Islet of Langerhans (tissue), 1 donor: ENCODE measurements around the gene DHX8.

ENCODE experiments used
- FAIRE-seq: peaks from one replicate; lab custom pipeline; 2011; peaks lifted over from hg19 to GRCh38; lab: Jason Lieb, UNC

The DHX8 gene

GRCh38 chr17:43548689-43549379 lies 65.1 kb downstream of the DHX8 start:
- no peak for FAIRE-seq

DNA sequence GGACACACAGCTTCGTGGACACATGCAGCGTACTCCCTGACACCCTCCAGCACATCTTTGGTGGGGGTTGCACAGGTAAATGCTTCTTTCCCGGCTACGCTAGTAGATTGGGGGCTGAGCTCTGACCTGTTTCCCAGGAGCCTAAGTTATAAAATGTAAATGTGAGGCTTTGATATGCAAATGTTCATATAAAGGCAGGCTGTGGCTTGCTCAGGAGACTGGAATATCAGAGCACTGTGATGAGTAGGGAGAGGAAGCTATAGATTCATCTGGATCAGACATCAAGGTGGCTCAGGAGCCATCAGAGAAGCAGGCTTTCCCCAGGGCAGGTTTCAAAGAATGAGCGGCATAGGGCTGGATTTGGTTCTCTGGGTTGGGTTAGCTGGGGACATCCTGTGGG lies 65.7 kb downstream of the DHX8 start:
- no peak for FAIRE-seq

- FAIRE-seq, result no peak
Measured at GRCh38 chr17:43550754-43551153, 67.0 kb downstream of the DHX8 start.

DNA sequence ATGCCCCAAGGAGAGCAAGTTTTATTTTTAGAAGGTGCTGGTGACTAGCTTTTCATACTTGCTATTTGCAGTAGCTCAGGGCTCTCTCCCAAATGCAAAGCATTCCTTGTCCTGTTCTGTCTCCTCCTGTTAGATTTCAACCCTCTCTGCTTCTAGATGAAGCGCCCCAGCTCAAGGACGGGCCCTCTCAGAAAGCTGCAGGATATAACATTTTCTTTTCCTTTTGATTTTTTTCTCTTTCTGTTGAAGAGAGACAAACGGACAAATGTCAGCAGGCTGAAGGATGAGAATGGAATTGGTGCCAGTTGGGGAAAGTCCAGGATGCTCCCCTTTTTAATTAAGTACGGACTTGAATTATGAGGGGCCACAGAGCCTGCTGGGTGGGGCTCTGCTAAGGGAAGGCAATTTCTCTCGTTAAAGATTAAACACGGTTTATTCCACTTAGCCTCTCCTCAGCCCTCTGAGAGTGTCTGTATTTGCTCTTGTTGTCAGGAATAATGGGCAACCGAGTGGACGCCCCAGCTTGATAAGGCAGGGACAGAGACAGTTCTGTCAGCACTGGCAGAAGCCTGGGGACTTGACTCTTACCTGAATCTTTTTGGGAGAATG lies 68.6 kb downstream of the DHX8 start:
- FAIRE-seq, result no peak

DNA sequence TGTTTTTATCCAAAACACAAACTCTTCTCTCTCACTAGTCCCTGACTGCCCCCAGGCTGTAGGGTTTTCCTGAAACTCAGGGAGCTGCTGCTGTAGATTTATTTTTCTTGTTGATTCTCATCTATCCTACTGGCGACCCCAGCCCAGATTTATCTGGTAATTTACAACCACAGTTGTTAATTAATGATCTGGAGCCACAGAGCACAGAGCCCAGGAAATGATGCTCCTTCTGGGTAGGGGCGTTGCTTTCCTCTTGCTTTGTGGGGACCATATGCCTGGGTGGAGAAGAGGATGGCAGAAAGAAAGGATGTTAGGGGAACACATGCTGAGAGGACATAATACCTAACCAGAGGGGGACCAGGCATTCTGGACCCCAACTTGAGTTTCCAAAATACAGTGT lies 69.8 kb downstream of the DHX8 start:
- FAIRE-seq, result no peak

- FAIRE-seq, result no peak
Measured at GRCh38 chr17:43554857-43555256, 71.1 kb downstream of the DHX8 start.

DNA sequence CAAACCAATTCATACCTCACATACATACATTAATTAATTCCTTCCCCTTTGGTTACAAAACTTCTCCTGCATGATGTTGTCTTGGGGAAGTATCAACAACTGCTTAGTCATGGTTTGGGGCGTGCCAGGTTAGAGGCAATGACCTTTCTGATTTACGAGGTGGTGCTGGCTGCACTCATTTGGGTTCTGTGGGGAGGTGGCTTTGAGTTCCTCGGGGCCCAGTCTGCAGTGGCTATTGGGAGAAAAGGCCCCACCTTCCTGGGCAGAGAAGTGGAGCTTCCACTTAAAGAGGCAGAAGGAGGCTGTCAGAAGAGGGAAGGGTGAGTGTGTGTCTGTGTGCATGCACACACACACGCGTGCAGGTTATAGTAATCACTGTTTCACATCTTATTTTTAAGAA lies 72.5 kb downstream of the DHX8 start:
- FAIRE-seq, result no peak

GRCh38 chr17:43558805-43559160 lies 75.0 kb downstream of the DHX8 start:
- no peak for FAIRE-seq

- FAIRE-seq, result no peak
Measured at GRCh38 chr17:43559161-43559816, 75.5 kb downstream of the DHX8 start.

DNA sequence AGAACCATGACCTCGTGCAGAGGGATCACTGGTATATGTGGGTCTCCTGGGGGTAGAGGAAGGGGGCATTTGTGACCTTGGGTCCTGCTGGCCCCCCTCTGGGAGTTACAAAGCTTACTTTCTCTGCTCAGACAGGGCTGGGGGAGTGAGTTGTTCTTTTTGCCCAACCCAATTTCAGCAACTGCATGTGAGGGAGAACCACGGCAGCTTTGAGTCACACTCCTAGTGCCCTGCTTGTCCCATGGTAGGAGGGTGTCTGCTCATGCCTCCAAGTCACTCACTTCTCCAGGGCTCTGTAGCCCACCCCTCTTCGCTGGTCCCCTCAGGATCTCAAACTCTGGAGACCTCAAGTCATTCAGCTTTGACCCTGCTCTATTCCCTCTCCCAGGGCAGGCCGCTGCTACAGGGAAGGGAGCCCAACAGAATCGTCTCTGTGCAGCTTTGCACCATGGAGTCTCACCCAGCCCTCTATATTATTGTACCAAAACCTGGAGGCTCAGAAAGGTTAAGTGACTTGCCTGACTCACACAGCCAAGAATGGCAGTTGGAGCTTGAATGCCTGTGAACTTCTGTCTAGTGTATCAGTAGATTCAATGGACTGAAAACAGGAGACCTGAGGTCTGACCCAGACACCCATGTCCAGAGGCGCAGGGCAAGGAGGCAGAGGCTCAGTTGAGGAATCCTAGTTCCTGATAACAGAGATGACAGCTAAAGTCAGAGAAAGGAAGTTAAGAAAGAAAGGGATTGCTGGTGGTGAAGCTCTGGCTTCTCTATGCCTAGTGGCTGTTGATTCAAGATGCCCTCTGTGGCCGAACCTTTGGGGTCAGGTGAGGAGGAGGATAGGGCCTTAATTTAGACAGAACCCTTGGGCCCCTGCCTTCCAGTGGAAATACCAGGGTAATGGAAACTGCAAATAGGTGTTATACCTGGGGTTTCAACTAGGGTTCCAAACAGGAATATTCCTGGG lies 77.0 kb downstream of the DHX8 start:
- no peak for FAIRE-seq

DNA sequence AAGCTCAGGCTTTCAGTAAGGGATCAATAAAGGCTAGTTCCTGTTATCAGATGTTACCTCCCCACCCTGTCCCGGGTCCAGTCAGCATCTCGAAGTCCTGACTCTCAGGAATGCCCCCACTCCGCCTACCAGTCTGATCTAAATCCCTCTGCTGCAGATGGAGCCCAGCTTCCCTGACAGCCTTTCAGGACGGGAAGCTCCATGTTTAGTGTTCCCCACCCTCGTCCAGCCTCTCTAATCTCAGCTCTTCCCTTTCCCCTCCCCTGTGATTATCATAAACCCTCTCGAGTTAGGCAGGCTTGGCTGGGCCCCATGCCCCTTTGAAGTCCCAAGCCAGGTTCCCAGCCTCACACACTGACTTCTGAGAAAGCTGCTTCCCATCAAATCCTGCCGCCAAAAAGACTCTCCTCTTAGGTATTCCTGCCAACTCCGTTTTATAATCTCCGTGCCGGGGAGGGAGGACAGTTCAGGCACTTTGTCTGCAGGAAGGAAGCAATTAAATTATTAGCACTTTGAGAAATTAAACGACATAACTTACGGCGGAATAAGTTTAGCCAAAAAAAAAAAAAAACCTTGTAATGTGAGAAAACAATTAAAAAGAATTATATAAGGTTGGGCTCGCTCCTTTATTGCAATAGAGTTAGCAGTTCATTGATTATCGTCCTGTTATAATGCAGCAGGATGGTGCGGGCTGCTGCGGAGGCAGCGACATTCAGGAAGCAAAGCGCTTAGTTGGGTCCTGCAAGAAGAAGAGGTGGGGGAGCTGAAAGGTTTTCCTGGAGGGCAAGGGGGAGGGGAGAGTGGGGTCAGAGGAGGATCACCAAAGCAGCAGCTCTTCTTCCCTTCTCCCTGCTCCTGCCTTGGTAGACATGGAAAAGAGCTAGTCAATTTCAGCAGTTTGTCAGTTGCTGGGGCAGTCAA lies 79.2 kb downstream of the DHX8 start:
- no peak for FAIRE-seq

GRCh38 chr17:43563600-43564594 lies 80.1 kb downstream of the DHX8 start:
- no peak for FAIRE-seq

- no peak for FAIRE-seq
Measured at GRCh38 chr17:43568506-43569082, 84.8 kb downstream of the DHX8 start.

DNA sequence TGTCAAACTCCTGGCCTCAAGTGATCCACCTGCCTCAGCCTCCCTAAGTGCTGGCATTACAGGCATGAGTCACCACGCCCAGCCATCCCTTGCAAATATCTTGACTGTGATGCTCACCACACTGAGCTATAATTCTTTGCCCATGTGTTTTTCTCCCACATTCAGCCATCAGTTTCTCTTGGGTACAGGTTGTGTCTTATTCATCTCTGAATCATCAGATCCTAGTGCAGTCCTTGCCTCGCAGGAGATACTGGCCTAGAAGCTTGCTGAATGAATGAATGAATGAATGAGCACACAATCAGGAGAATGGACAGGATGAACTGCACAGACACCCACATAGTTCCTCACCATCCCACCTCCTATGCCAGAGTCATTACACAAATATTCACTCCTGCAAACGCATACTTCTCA lies 86.7 kb downstream of the DHX8 start:
- no peak for FAIRE-seq

- FAIRE-seq, result no peak
Measured at GRCh38 chr17:43572368-43572980, 88.7 kb downstream of the DHX8 start.

DNA sequence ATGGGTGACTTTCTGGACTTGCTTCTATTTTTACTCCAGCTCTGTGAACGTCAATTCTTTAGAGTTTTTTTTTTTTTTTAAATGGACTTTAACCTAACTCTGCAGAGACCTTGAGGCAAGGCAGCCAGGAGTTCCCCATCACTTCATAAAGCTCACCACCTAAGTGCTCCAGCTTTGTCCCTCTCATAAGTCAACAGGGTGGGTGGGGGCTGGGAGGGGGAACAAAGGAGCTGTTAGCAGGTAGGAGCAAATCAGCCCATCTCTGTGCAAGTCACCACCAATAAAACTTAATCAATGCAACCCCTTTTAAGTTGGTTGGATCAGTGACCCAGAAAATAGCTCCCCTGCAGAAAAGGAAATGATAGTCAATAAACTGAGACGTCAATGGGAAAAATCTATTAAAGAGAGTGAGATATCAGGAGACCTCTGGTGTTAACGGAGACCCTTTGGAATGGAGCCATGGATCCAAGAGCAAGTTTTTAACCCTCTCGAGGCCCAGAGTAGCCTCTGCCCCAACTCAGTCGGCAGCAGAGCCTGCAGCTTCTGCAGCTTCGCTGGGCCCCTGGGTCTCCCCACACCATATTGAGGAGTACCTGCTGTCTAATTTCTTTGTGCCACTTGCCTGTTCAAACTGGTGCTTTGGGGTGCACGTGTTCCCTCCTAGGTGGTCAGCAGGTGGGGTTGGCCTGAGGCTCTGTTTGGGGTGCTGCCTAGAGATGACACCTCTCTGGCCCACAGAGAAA lies 90.0 kb downstream of the DHX8 start:
- no peak for FAIRE-seq

DNA sequence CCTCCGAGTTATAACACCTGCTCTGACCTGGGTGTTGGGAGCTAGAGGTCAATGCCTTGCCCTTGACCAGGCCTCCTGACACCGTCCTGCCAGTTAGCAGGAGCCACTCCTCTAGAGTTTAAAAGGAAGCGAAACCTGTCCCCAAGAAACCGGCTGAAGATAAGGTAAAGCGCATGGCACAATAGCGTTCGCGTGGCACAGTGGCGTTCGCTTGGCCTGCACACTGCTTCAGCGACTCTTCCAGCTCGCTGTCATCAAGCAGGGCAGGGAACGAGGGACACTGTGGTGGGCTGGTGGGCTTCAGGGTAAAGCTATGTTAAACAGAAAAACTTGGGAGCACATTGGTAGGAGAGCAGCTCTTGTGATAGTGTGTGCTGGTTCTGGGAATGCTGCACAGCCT lies 90.6 kb downstream of the DHX8 start:
- no peak for FAIRE-seq

- FAIRE-seq, result no peak
Measured at GRCh38 chr17:43574896-43575525, 91.2 kb downstream of the DHX8 start.
